ENCODE measurements around the gene MRM3.
"Not testable (repeated sequence)": the region's sequence is repeated elsewhere in the genome, so short reads cannot be mapped to it uniquely, and the experiment has no call there.

The MRM3 gene

DNA sequence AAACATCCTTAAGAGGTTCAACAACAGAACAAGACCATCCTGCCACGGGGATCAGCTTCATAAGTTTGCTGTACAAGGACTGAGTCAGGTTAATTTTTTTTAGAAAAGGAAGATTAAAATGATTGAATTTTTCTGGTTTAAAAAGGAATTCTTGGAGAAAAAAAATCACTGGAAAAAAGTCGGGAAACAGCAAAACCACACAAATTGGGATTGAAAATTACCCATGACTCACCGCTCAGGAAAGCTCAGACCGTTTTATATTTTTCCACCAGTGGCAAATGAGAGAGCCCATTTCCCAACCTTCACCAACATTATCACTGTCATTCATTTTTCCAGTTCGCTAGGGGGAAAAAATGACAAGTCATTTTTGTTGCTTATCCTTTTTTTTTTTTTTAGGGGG, 46.6 kb downstream of the MRM3 start:
- DNase-seq = no peak

DNA sequence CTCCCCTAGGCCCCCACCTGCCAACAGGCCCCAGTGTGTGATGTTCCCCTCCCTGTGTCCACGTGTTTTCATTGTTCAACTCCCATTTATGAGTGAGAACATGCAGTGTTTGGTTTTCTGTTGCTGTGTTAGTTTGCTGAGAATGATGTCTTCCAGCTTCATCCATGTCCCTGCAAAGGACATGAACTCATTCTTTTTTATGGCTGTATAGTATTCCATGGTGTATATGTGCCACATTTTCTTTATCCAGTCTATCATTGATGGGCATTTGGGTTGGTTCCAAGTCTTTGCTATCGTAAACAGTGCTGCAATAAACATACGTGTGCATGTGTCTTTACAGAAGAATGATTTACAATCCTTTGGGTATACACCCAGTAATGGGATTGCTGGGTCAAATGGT, 47.5 kb downstream of the MRM3 start:
- not testable (repeated sequence) for DNase-seq

- DNase-seq = no peak
Observed at GRCh38 chr17:830381-830780, 48.2 kb downstream of the MRM3 start.

DNA sequence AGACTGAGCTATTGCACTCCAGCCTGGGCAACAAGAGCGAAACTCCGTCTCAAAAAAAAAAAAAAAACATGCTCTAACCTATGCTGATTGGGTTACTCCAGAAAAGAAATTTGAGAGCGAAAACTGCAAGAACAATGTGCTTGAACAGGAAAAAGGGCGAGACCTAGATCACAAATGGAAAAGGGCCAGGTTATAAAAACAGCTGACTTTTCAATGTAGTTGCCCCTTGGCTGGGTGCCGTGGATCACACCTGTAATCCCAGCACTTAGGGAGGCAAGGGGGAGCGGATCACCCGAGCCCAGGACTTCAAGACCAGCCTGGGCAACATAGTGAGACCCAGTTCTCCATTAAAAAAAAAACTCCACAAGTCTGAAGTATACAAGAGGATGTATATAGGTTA, 48.8 kb downstream of the MRM3 start:
- DNase-seq = no peak

- DNase-seq = no peak
Observed at GRCh38 chr17:834136-834535, 52.0 kb downstream of the MRM3 start.

DNA sequence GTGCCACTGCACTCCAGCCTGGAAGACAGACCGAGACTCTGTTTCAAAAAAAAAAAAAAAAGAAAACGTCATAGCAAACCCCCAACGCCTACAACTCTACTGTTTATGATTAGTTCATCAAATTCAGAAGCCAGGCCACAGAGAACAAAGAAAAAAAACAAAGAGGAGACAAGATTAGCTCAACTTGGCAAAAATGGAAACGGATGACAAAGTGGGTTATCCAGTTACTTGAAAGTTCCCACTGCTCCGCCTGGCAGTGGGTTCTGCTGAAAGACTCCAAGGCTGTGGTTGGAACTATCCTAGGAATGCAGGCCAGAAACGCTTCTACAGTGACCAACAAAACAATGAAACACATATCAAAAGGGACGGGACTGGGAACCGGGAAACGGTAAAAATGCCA, 53.1 kb downstream of the MRM3 start:
- no peak for DNase-seq

- not testable (repeated sequence) for DNase-seq
Observed at GRCh38 chr17:835721-836120, 53.6 kb downstream of the MRM3 start.

DNA sequence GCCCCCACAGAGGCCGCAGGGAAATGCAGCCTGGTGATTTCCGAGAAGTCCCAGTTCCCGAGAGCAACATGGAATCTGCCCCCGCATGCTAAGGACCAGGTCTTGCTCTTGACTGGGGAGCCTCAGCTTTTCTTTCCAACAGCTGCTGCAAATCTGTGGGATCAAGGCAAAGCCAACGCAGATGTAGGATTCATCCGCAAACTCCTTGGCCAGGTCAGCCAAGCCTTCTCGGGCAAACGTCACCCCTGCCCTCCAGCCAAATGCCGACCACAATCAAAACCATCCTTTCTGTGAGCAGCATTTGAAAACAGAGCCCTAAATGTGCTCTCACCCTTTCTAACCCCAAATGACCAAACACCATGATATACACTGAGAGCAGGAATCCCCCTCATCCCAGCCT, 54.0 kb downstream of the MRM3 start:
- DNase-seq = no peak

DNA sequence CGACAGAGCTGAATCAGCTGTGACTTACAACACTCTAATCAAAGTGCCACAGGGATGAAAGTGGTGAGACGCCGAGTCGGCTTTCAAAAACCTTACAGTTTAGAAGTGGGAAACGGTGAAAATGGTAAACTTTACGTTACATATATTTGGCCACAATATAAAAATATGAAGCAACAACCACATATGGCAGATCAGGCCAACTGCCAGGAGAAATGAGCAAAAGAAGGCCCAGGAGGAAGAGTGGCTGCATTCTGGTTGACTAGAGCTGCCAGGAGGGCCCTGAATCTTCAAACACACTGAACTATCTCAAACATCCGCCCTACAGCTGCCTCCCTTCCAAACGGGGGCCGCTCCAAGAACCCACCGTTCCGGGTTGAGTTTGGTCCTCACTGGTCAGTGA, 56.3 kb downstream of the MRM3 start:
- DNase-seq = no peak

GRCh38 chr17:841313-841712, 59.2 kb downstream of the MRM3 start:
- no peak for DNase-seq

All from CD4-positive, alpha-beta T cell treated with Interleukin-21 for 1 hour (primary cell).